ENCODE results near the gene CDA. TPM values are rescaled to one million over a fixed set of nuclear protein-coding genes. Genes with fewer than 3 reads are reported as not detected.

Gene CDA
- total and polyA plus RNA-seq, 9 of the 15 experiments (the other 6 are each of a cell fraction or from before 2014, with no cell fraction given): not detected

DNA sequence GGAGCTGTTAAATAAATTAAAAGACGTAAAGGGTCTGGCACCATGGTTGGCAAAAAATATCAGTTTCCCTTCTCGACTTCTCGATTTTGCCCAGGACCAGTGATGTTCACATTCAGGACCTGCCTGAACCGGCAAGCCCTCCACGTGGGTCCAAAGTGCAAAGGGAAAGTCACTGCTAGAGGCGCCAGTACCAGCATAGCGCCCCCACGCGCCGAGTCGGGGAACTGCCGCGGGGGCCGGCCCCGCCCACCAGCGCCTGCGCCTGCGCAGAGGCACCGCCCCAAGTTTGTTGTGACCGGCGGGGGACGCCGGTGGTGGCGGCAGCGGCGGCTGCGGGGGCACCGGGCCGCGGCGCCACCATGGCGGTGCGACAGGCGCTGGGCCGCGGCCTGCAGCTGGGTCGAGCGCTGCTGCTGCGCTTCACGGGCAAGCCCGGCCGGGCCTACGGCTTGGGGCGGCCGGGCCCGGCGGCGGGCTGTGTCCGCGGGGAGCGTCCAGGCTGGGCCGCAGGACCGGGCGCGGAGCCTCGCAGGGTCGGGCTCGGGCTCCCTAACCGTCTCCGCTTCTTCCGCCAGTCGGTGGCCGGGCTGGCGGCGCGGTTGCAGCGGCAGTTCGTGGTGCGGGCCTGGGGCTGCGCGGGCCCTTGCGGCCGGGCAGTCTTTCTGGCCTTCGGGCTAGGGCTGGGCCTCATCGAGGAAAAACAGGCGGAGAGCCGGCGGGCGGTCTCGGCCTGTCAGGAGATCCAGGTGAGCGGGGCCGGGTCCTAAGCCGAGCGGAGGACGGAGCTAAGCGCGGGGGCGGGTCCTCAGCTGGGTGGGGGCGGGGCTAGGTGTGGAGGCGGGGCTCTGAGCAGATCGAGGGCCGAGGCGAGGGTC, 44.5 kb downstream of the CDA start, which contains the start of gene PINK1 (continued):
- TF ChIP-seq NFE2L1 (tag; IDR thresholded peaks at IDR 0.05; ENCODE audit: borderline replicate concordance, low read depth): no peak
- no peak for TF ChIP-seq NR2C2 (CRISPR knock-in tag; IDR thresholded peaks at IDR 0.05)
- peak; percentile 86 for TF ChIP-seq NR2C2 (tag; IDR thresholded peaks at IDR 0.05)
- peak; percentile 45; the same call in 1 of the 2 replicates for TF ChIP-seq GTF2F1 (IDR thresholded peaks at IDR 0.05; ENCODE audit: low read depth, low read length)
- TF ChIP-seq, protein P1, sequence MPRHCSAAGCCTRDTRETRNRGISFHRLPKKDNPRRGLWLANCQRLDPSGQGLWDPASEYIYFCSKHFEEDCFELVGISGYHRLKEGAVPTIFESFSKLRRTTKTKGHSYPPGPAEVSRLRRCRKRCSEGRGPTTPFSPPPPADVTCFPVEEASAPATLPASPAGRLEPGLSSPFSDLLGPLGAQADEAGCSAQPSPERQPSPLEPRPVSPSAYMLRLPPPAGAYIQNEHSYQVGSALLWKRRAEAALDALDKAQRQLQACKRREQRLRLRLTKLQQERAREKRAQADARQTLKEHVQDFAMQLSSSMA (CRISPR knock-in tag; IDR thresholded peaks at IDR 0.05): 0 out of 2 replicates have a peak, but pooled peaks have one; percentile 79
- peak; percentile 58; the same call in 1 of the 2 replicates for TF ChIP-seq KDM2B (CRISPR knock-in tag; IDR thresholded peaks at IDR 0.05)
- TF ChIP-seq SIN3A (IDR thresholded peaks at IDR 0.05; ENCODE audit: borderline replicate concordance in 2 of 2, control insufficient read depth in 1 of 2, low read depth in 2 of 2, low read length in 2 of 2): peak in 1 of 2 experiments; percentile 60; a peak in 2 of 4 replicates
- TF ChIP-seq ILK (tag; IDR thresholded peaks at IDR 0.05; ENCODE audit: borderline replicate concordance, low read depth): no peak
- TF ChIP-seq SIN3B (IDR thresholded peaks at IDR 0.05; ENCODE audit: low read depth): peak; percentile 65; the same call in 1 of the 2 replicates
- TF ChIP-seq ZNF12 (CRISPR knock-in tag; IDR thresholded peaks at IDR 0.05): no peak
- peak; percentile 54 for TF ChIP-seq HCFC1 (IDR thresholded peaks at IDR 0.05; ENCODE audit: low read depth, low read length)
- TF ChIP-seq, protein P2, sequence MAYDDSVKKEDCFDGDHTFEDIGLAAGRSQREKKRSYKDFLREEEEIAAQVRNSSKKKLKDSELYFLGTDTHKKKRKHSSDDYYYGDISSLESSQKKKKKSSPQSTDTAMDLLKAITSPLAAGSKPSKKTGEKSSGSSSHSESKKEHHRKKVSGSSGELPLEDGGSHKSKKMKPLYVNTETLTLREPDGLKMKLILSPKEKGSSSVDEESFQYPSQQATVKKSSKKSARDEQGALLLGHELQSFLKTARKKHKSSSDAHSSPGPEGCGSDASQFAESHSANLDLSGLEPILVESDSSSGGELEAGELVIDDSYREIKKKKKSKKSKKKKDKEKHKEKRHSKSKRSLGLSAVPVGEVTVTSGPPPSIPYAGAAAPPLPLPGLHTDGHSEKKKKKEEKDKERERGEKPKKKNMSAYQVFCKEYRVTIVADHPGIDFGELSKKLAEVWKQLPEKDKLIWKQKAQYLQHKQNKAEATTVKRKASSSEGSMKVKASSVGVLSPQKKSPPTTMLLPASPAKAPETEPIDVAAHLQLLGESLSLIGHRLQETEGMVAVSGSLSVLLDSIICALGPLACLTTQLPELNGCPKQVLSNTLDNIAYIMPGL (CRISPR knock-in tag; IDR thresholded peaks at IDR 0.05): peak; percentile 66
- peak; percentile 56; the same call in 1 of the 2 replicates for TF ChIP-seq ZNF431 (CRISPR knock-in tag; IDR thresholded peaks at IDR 0.05)
- TF ChIP-seq GABPA (tag; conservative IDR thresholded peaks at IDR 0.05; ENCODE audit: low read depth): peak; percentile 27; the same call in 1 of the 2 replicates
- 0 out of 2 replicates have a peak, but pooled peaks have one; percentile 3 for TF ChIP-seq EP300 (IDR thresholded peaks at IDR 0.05; ENCODE audit: low read length)
- 0 out of 2 replicates have a peak, but pooled peaks have one; percentile 18 for TF ChIP-seq FOSL1 (tag; conservative IDR thresholded peaks at IDR 0.05)
- TF ChIP-seq CREB1 (IDR thresholded peaks at IDR 0.05): peak; percentile 34; the same call in 1 of the 2 replicates
- peak; percentile 48; the same call in 1 of the 2 replicates for TF ChIP-seq CREB1 (CRISPR knock-in tag; IDR thresholded peaks at IDR 0.05)
- no peak for TF ChIP-seq CHD2 (IDR thresholded peaks at IDR 0.05; ENCODE audit: low read depth, low read length)
- peak in 2 of 3 experiments; percentile 68 for TF ChIP-seq YY1 (IDR thresholded peaks at IDR 0.05; ENCODE audit: borderline replicate concordance in 1 of 3, control insufficient read depth in 1 of 3, extremely low read depth in 1 of 3, insufficient read depth in 3 of 3, insufficient read length in 1 of 3, insufficient replicate concordance in 2 of 3, low read depth in 1 of 3, low read length in 2 of 3)
- no peak for TF ChIP-seq PHF21A (IDR thresholded peaks at IDR 0.05; ENCODE audit: borderline replicate concordance, low read depth)
- TF ChIP-seq, protein P3, sequence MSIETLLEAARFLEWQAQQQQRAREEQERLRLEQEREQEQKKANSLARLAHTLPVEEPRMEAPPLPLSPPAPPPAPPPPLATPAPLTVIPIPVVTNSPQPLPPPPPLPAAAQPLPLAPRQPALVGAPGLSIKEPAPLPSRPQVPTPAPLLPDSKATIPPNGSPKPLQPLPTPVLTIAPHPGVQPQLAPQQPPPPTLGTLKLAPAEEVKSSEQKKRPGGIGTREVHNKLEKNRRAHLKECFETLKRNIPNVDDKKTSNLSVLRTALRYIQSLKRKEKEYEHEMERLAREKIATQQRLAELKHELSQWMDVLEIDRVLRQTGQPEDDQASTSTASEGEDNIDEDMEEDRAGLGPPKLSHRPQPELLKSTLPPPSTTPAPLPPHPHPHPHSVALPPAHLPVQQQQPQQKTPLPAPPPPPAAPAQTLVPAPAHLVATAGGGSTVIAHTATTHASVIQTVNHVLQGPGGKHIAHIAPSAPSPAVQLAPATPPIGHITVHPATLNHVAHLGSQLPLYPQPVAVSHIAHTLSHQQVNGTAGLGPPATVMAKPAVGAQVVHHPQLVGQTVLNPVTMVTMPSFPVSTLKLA (conservative IDR thresholded peaks at IDR 0.05): peak; percentile 85 to 89
